Right cardiac atrium (tissue), 5 donors: Measurements from ENCODE around the gene CRNN. TPM values are rescaled to one million over a fixed set of nuclear protein-coding genes. Genes with fewer than 3 reads are reported as not detected.

Experiments used
- ATAC-seq, 2 donors: fragments of 200-7000 bp; cut with Tn5 transposase; one replicate each; pipeline versions ENCODE4 v1.8.0 to v1.9.1; 2020; ENCODE audit warnings: moderate library complexity in 2 of 2, mild to moderate bottlenecking in 1 of 2
- DNase-seq, 3 donors: peaks; one replicate each; pipeline ENCODE4 v3.0.0-alpha.2; 2020
- H3K27ac ChIP-seq: one replicate; pipeline ENCODE4 v1.5.1; 2013; ENCODE audit warnings: mild to moderate bottlenecking, low read length, control low read depth, moderate library complexity
- H3K27me3 ChIP-seq: one replicate; pipeline ENCODE4 v1.6.1; 2013; ENCODE audit not compliant: control insufficient read depth, insufficient read depth
- H3K4me1 ChIP-seq: one replicate; pipeline ENCODE4 v1.6.1; 2013; ENCODE audit warnings: low read length; ENCODE audit not compliant: control insufficient read depth, insufficient read depth
- H3K4me3 ChIP-seq: one replicate; pipeline ENCODE4 v1.5.1; 2013; ENCODE audit warnings: low read length, control low read depth
- H3K9me3 ChIP-seq: one replicate; pipeline ENCODE4 v1.6.1; 2013; ENCODE audit warnings: low read length; ENCODE audit not compliant: control insufficient read depth
- WGBS: extraction: QIAGEN DNeasy Blood & Tissue Kit; methylation state at CpG from one replicate; pipeline ENCODE4 v1.1.7; 2013; 5-methylcytosine and 5-hydroxymethylcytosine counted together
- intact Hi-C, 4 donors: fragments of 100-400 bp; cut with DNase I; formaldehyde crosslinking; loops; one replicate each; pipeline versions ENCODE4 v1.11.0 to v1.14.0; 2022 to 2023
- polyA plus RNA-seq: library from polyadenylated mRNA; stranded (reverse); fragments of 200-250 nt; gene quantifications from one replicate; pipeline ENCODE4 v1.2.3, GENCODE V29; 2013
- total RNA-seq, 4 donors: library from RNA; stranded (reverse); fragmentation: NEBNext Ultra II Directional; extraction: Animal tissue kit (Norgen Biotek cat#: 25700); gene quantifications; one replicate each; pipeline ENCODE4 v1.2.1, GENCODE V29; 2021
- donor health status: healthy with polysubstance abuse.
- donor health status: DM: no; HTN: yes; CAD: no.
- donor health status: DM: no; HTN: no; CAD: no.
- donor health status: DM: no; HTN: yes; CAD: no; lungs with severe emphysema.
- donor health status: DM: yes; HTN: yes; CAD: no.

CRNN gene
- total and polyA plus RNA-seq, 5 donors: 0.14 TPM; not detected in 4

- Histone ChIP-seq H3K4me1 (no peaks in the 10 kb centered on the region), H3K27ac (no peak overlapping the region), H3K27me3 (no peaks in the 10 kb centered on the region), H3K9me3 (no peaks in the 10 kb centered on the region), H3K4me3 (no peak overlapping the region)
- intact Hi-C loops: no loop called here
- WGBS: 70% methylated on average over 2 of the region's 2 CpGs
- ATAC-seq (no peak), DNase-seq (no peak)
These were observed 34.0 kb upstream of the CRNN start for GRCh38 chr1:152448095-152448494.

- no peak overlapping the region for H3K4me3 ChIP-seq
- intact Hi-C loops: no loop called here
- H3K27me3 ChIP-seq: no peaks in the 10 kb centered on the region
- 51% methylated on average over 4 of the region's 4 CpGs for WGBS
- no peak overlapping the region for H3K27ac ChIP-seq
- H3K9me3 ChIP-seq: no peaks in the 10 kb centered on the region
- ATAC-seq (no peak), DNase-seq (no peak)
- H3K4me1 ChIP-seq: no peaks in the 10 kb centered on the region
These were observed 33.4 kb upstream of the CRNN start for GRCh38 chr1:152447484-152447883.

GRCh38 chr1:152444045-152444444 is 30.0 kb upstream of the CRNN start:
- intact Hi-C loops: loop anchor here in 2 of 4 donors (5.0 kb wide), 2 partner anchors 252 to 257 kb away; no protein-coding TSS in a partner anchor
- Histone ChIP-seq H3K4me3 (no peak overlapping the region), H3K27ac (no peak overlapping the region), H3K9me3 (no peaks in the 10 kb centered on the region), H3K27me3 (no peaks in the 10 kb centered on the region), H3K4me1 (no peaks in the 10 kb centered on the region)
- peak in 2 of 3 donors; percentile 49 to 54 for DNase-seq
- WGBS: 60% methylated on average over 4 of the region's 4 CpGs
- peak in 1 of 2 donors; percentile 16 for ATAC-seq

- no peak overlapping the region for H3K27ac ChIP-seq
- peak; percentile 61 to 93 for ATAC-seq
- intact Hi-C loops: loop anchor here in 2 of 4 donors (5.0 kb wide), 2 partner anchors 250 to 255 kb away; no protein-coding TSS in a partner anchor
These were observed 28.7 kb upstream of the CRNN start for GRCh38 chr1:152442765-152443164.

GRCh38 chr1:152442301-152442700 is 28.2 kb upstream of the CRNN start:
- no peaks in the 10 kb centered on the region for H3K27me3 ChIP-seq
- no peak overlapping the region for H3K27ac ChIP-seq
- H3K4me3 ChIP-seq: no peak overlapping the region
- intact Hi-C loops: loop anchor here in 2 of 4 donors (5.0 kb wide), 2 partner anchors 250 to 255 kb away; no protein-coding TSS in a partner anchor
- peak; percentile 75 to 91 for ATAC-seq
- no peaks in the 10 kb centered on the region for H3K9me3 ChIP-seq
- WGBS: 29% methylated on average over 8 of the region's 8 CpGs
- DNase-seq: peak; percentile 62 to 74 (median 73)
- H3K4me1 ChIP-seq: no peaks in the 10 kb centered on the region

More at GRCh38 chr1:152442765-152443164, 28.7 kb upstream of the CRNN start:
- H3K4me1 ChIP-seq: no peaks in the 10 kb centered on the region
- no peaks in the 10 kb centered on the region for H3K27me3 ChIP-seq
- 30% methylated on average over 3 of the region's 3 CpGs for WGBS
- H3K9me3 ChIP-seq: no peaks in the 10 kb centered on the region
- peak; percentile 48 to 62 (median 58) for DNase-seq
- no peak overlapping the region for H3K4me3 ChIP-seq

GRCh38 chr1:152441756-152442155 is 27.7 kb upstream of the CRNN start:
- Histone ChIP-seq H3K4me3 (no peak overlapping the region), H3K4me1 (no peaks in the 10 kb centered on the region), H3K27me3 (no peaks in the 10 kb centered on the region), H3K9me3 (no peaks in the 10 kb centered on the region), H3K27ac (no peak overlapping the region)
- no peak for DNase-seq
- no peak for ATAC-seq
- WGBS: 87% methylated on average over 2 of the region's 2 CpGs
- intact Hi-C loops: loop anchor here in 2 of 4 donors (5.0 kb wide), 2 partner anchors 249 to 254 kb away; no protein-coding TSS in a partner anchor

- Histone ChIP-seq H3K4me1 (no peaks in the 10 kb centered on the region), H3K9me3 (no peaks in the 10 kb centered on the region), H3K27ac (no peak overlapping the region), H3K4me3 (no peak overlapping the region), H3K27me3 (no peaks in the 10 kb centered on the region)
- peak; percentile 71 to 87 (median 79) for DNase-seq
- 37% methylated on average over 17 of the region's 17 CpGs for WGBS
- peak; percentile 66 to 86 for ATAC-seq
- intact Hi-C loops: loop anchor here in 2 of 4 donors (5.0 kb wide), 2 partner anchors 249 to 254 kb away; no protein-coding TSS in a partner anchor
These were observed 26.8 kb upstream of the CRNN start for GRCh38 chr1:152440635-152441471.

GRCh38 chr1:152436593-152437496 is 22.8 kb upstream of the CRNN start:
- Histone ChIP-seq H3K27ac (no peak overlapping the region), H3K9me3 (no peaks in the 10 kb centered on the region), H3K4me1 (no peaks in the 10 kb centered on the region), H3K27me3 (no peaks in the 10 kb centered on the region), H3K4me3 (no peak overlapping the region)
- DNase-seq (no peak), ATAC-seq (no peak)
- WGBS: 61% methylated on average over 2 of the region's 2 CpGs
- intact Hi-C loops: no loop called here

- no peak for DNase-seq
- Histone ChIP-seq H3K27ac (no peak overlapping the region), H3K27me3 (peaks cover under 1% of the 10 kb centered on the region), H3K4me3 (no peak overlapping the region), H3K9me3 (no peaks in the 10 kb centered on the region), H3K4me1 (no peaks in the 10 kb centered on the region)
- ATAC-seq: no peak
- intact Hi-C loops: no loop called here
- 61% methylated on average over 3 of the region's 3 CpGs for WGBS
These were observed 13.4 kb upstream of the CRNN start for GRCh38 chr1:152427458-152427857.

GRCh38 chr1:152426731-152427130 is 12.7 kb upstream of the CRNN start:
- ATAC-seq: no peak
- no peaks in the 10 kb centered on the region for H3K9me3 ChIP-seq
- no peak overlapping the region for H3K4me3 ChIP-seq
- intact Hi-C loops: no loop called here
- peaks cover 4% of the 10 kb centered on the region for H3K27me3 ChIP-seq
- no peak overlapping the region for H3K27ac ChIP-seq
- no peak for DNase-seq
- H3K4me1 ChIP-seq: no peaks in the 10 kb centered on the region
